ENCODE results near the gene CARD9. TPM values are rescaled to one million over a fixed set of nuclear protein-coding genes. Genes with fewer than 3 reads are reported as not detected.

The CARD9 gene, protein sequence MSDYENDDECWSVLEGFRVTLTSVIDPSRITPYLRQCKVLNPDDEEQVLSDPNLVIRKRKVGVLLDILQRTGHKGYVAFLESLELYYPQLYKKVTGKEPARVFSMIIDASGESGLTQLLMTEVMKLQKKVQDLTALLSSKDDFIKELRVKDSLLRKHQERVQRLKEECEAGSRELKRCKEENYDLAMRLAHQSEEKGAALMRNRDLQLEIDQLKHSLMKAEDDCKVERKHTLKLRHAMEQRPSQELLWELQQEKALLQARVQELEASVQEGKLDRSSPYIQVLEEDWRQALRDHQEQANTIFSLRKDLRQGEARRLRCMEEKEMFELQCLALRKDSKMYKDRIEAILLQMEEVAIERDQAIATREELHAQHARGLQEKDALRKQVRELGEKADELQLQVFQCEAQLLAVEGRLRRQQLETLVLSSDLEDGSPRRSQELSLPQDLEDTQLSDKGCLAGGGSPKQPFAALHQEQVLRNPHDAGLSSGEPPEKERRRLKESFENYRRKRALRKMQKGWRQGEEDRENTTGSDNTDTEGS
- polyA plus RNA-seq (2013, experiment 1 of 2): 0.14 TPM
- polyA plus RNA-seq (2013, experiment 2 of 2): 0.17 TPM

GRCh38 chr9:136373300-136374182 is at the start of gene CARD9:
CARD9 (minus strand) TSS chr9:136373669; CDS start chr9:136372078, 1,591 bp downstream.
- Histone ChIP-seq H3K4me2 (ENCODE audit: insufficient read depth, low read length, poor library complexity, severe bottlenecking) (peak within 1 kb of the TSS; percentile 11), H3K14ac (ENCODE audit: low read length) (peak within 1 kb of the TSS; percentile 71)
- no CpG with 5 or more reads among the region's 27 CpGs for WGBS, 2 donors (ENCODE audit: extremely low coverage in 2 of 2, insufficient read length in 2 of 2, insufficient replicate concordance in 1 of 2)

DNA sequence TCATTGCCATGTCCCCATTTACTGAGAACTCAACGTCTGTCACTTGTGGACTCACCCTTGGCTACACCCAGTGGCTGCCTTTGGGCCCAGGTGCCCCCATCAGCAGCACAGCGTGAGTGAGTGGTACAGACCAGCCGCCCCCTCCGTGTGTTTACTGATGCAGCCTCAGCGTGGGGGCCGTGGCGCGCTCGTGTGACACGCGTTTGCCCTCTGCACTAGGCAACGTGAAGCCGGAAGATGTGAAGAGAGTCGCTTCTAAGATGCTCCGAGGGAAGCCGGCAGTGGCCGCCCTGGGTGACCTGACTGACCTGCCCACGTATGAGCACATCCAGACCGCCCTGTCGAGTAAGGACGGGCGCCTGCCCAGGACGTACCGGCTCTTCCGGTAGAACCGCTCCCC is 49.4 kb upstream of the CARD9 start:
- H3K18ac ChIP-seq (ENCODE audit: low read length): no peak overlapping the region
- no peak overlapping the region for H3K14ac ChIP-seq (ENCODE audit: low read length)
- H3K4me2 ChIP-seq (ENCODE audit: insufficient read depth, low read length, poor library complexity, severe bottlenecking): no peak overlapping the region
- no peak overlapping the region for H2BK12ac ChIP-seq (ENCODE audit: low read length)
- no peaks in the 10 kb centered on the region for H3K27me3 ChIP-seq (ENCODE audit: control insufficient read depth in 3 of 3, insufficient read depth in 3 of 3, low read depth in 1 of 3, low read length in 3 of 3)
- H3K27ac ChIP-seq (replicated peaks; ENCODE audit: low read length): no peak overlapping the region
- no peaks in the 10 kb centered on the region for H3K4me1 ChIP-seq (ENCODE audit: control insufficient read depth in 2 of 2, insufficient read depth in 1 of 2, low read depth in 1 of 2, low read length in 2 of 2)
- no peak overlapping the region for H2AK5ac ChIP-seq (ENCODE audit: low read depth, low read length)
- no peak overlapping the region for H2BK120ac ChIP-seq (ENCODE audit: low read depth, low read length)
- peaks cover 4% of the 10 kb centered on the region for H3K79me1 ChIP-seq (ENCODE audit: low read depth, low read length)
- H3K23ac ChIP-seq (ENCODE audit: low read depth, low read length, poor library complexity): peak overlapping the region; percentile 57
- H2AFZ ChIP-seq (ENCODE audit: low read length): no peak overlapping the region
- H2BK15ac ChIP-seq (ENCODE audit: low read length): no peak overlapping the region
- no peak overlapping the region for H3K4me3 ChIP-seq (ENCODE audit: low read length in 2 of 2)
- no peak for DNase-seq (ENCODE audit: low spot score)
- H3K36me3 ChIP-seq (replicated peaks in 1 of 2; ENCODE audit: control insufficient read depth in 2 of 2, insufficient read depth in 2 of 2, low read length in 2 of 2): peaks cover 48 to 76% of the 10 kb centered on the region in 2 donors
- no peak overlapping the region for H4K8ac ChIP-seq (ENCODE audit: low read depth, low read length)
- no peak overlapping the region for H2BK5ac ChIP-seq (ENCODE audit: low read length)
- peak overlapping the region; percentile 74 for H3K9ac ChIP-seq (ENCODE audit: low read depth, low read length, poor library complexity)
- no peak overlapping the region for H4K91ac ChIP-seq (ENCODE audit: low read depth, low read length, poor library complexity)
- WGBS, 2 donors (ENCODE audit: extremely low coverage in 2 of 2, insufficient read length in 2 of 2, insufficient replicate concordance in 1 of 2): no CpG with 5 or more reads among the region's 26 CpGs
- no peaks in the 10 kb centered on the region for H3K9me3 ChIP-seq (replicated peaks in 1 of 2; ENCODE audit: control insufficient read depth in 2 of 2, insufficient read depth in 1 of 2, low read depth in 1 of 2, low read length in 2 of 2)
- H3K4ac ChIP-seq (ENCODE audit: low read length): no peak overlapping the region

More at GRCh38 chr9:136373300-136374182, at the start of gene CARD9:
- peak within 1 kb of the TSS; percentile 43 for H4K8ac ChIP-seq (ENCODE audit: low read depth, low read length)
- H3K4me1 ChIP-seq (ENCODE audit: control insufficient read depth in 2 of 2, insufficient read depth in 1 of 2, low read depth in 1 of 2, low read length in 2 of 2): peaks cover 8 to 21% of the 10 kb centered on the region in 2 donors
- peak within 1 kb of the TSS; percentile 60 for H3K9ac ChIP-seq (ENCODE audit: low read depth, low read length, poor library complexity)
- no peak within 1 kb of the TSS for H2BK120ac ChIP-seq (ENCODE audit: low read depth, low read length)
- peak within 1 kb of the TSS; percentile 80 for H3K18ac ChIP-seq (ENCODE audit: low read length)
- H3K4ac ChIP-seq (ENCODE audit: low read length): no peak within 1 kb of the TSS
- peak within 1 kb of the TSS; percentile 90 for H2AK5ac ChIP-seq (ENCODE audit: low read depth, low read length)
- H3K36me3 ChIP-seq (replicated peaks in 1 of 2; ENCODE audit: control insufficient read depth in 2 of 2, insufficient read depth in 2 of 2, low read length in 2 of 2): peaks cover 7 to 29% of the 10 kb centered on the region in 2 donors
- H2BK5ac ChIP-seq (ENCODE audit: low read length): peak within 1 kb of the TSS; percentile 66
- H2BK12ac ChIP-seq (ENCODE audit: low read length): peak within 1 kb of the TSS; percentile 84
- no peak within 1 kb of the TSS for H3K27ac ChIP-seq (replicated peaks; ENCODE audit: low read length)
- no peak for DNase-seq (ENCODE audit: low spot score)
- no peaks in the 10 kb centered on the region for H3K27me3 ChIP-seq (ENCODE audit: control insufficient read depth in 3 of 3, insufficient read depth in 3 of 3, low read depth in 1 of 3, low read length in 3 of 3)
- H3K23ac ChIP-seq (ENCODE audit: low read depth, low read length, poor library complexity): peak within 1 kb of the TSS; percentile 93
- H4K91ac ChIP-seq (ENCODE audit: low read depth, low read length, poor library complexity): no peak within 1 kb of the TSS
- H2BK15ac ChIP-seq (ENCODE audit: low read length): peak within 1 kb of the TSS; percentile 78
- H3K4me3 ChIP-seq (ENCODE audit: low read length in 2 of 2): no peak within 1 kb of the TSS
- no peaks in the 10 kb centered on the region for H3K9me3 ChIP-seq (replicated peaks in 1 of 2; ENCODE audit: control insufficient read depth in 2 of 2, insufficient read depth in 1 of 2, low read depth in 1 of 2, low read length in 2 of 2)
- peaks cover 2% of the 10 kb centered on the region for H3K79me1 ChIP-seq (ENCODE audit: low read depth, low read length)
- peak within 1 kb of the TSS; percentile 83 for H2AFZ ChIP-seq (ENCODE audit: low read length)

- Histone ChIP-seq H3K4ac (ENCODE audit: low read length) (no peak overlapping the region), H2BK5ac (ENCODE audit: low read length) (no peak overlapping the region), H3K23ac (ENCODE audit: low read depth, low read length, poor library complexity) (no peak overlapping the region), H3K4me2 (ENCODE audit: insufficient read depth, low read length, poor library complexity, severe bottlenecking) (no peak overlapping the region), H4K8ac (ENCODE audit: low read depth, low read length) (no peak overlapping the region), H2BK12ac (ENCODE audit: low read length) (no peak overlapping the region), H3K27ac (replicated peaks; ENCODE audit: low read length) (no peak overlapping the region), H3K4me1 (ENCODE audit: control insufficient read depth in 2 of 2, insufficient read depth in 1 of 2, low read depth in 1 of 2, low read length in 2 of 2) (no peaks in the 10 kb centered on the region), H3K27me3 (ENCODE audit: control insufficient read depth in 3 of 3, insufficient read depth in 3 of 3, low read depth in 1 of 3, low read length in 3 of 3) (no peaks in the 10 kb centered on the region), H2BK15ac (ENCODE audit: low read length) (no peak overlapping the region), H3K4me3 (ENCODE audit: low read length in 2 of 2) (no peak overlapping the region), H2AK5ac (ENCODE audit: low read depth, low read length) (no peak overlapping the region), H2BK120ac (ENCODE audit: low read depth, low read length) (no peak overlapping the region), H3K79me1 (ENCODE audit: low read depth, low read length) (peaks cover 6% of the 10 kb centered on the region), H2AFZ (ENCODE audit: low read length) (no peak overlapping the region), H3K18ac (ENCODE audit: low read length) (no peak overlapping the region), H3K14ac (ENCODE audit: low read length) (no peak overlapping the region), H3K36me3 (replicated peaks in 1 of 2; ENCODE audit: control insufficient read depth in 2 of 2, insufficient read depth in 2 of 2, low read length in 2 of 2) (peaks cover 55 to 83% of the 10 kb centered on the region in 2 donors), H3K9me3 (replicated peaks in 1 of 2; ENCODE audit: control insufficient read depth in 2 of 2, insufficient read depth in 1 of 2, low read depth in 1 of 2, low read length in 2 of 2) (no peaks in the 10 kb centered on the region), H4K91ac (ENCODE audit: low read depth, low read length, poor library complexity) (no peak overlapping the region), H3K9ac (ENCODE audit: low read depth, low read length, poor library complexity) (no peak overlapping the region)
- no peak for DNase-seq (ENCODE audit: low spot score)
- no CpG with 5 or more reads among the region's 21 CpGs for WGBS, 2 donors (ENCODE audit: extremely low coverage in 2 of 2, insufficient read length in 2 of 2, insufficient replicate concordance in 1 of 2)
Observed at GRCh38 chr9:136421791-136422190, 48.3 kb upstream of the CARD9 start.
